Lung (tissue), 12 donors: Measurements from ENCODE around the gene LRP1. TPM values are rescaled to one million over a fixed set of nuclear protein-coding genes. Genes with fewer than 3 reads are reported as not detected.

Experiments used
- ATAC-seq: fragments of 200-7000 bp; cut with Tn5 transposase; one replicate; pipeline ENCODE4 v1.9.1; 2020; ENCODE audit warnings: moderate number of reproducible peaks; ENCODE audit not compliant: insufficient read depth, low FRiP score
- DNase-seq, 3 donors: peaks; one replicate each; pipeline ENCODE4 v3.0.0-alpha.2; 2013 to 2017
- H3K27ac ChIP-seq, 2 donors: one replicate each; pipeline ENCODE4 v1.5.1; 2013; ENCODE audit warnings: mild to moderate bottlenecking in 2 of 2, moderate library complexity in 2 of 2, control low read depth in 1 of 2, inconsistent platforms in 1 of 2, low read depth in 1 of 2, low read length in 1 of 2
- H3K27me3 ChIP-seq, 3 donors: one replicate each; pipeline ENCODE4 v1.5.1; 2013; ENCODE audit warnings: low read length in 2 of 3; ENCODE audit not compliant: control insufficient read depth in 3 of 3, insufficient read depth in 3 of 3
- H3K36me3 ChIP-seq, 4 donors: one replicate each; pipeline ENCODE4 v1.5.1; 2013; ENCODE audit warnings: low read length in 4 of 4, mild to moderate bottlenecking in 1 of 4, moderate library complexity in 1 of 4; ENCODE audit not compliant: control insufficient read depth in 4 of 4, insufficient read depth in 4 of 4
- H3K4me1 ChIP-seq, 5 donors: one replicate each; pipeline ENCODE4 v1.5.1; 2013; ENCODE audit warnings: low read length in 5 of 5, mild to moderate bottlenecking in 2 of 5, moderate library complexity in 1 of 5; ENCODE audit not compliant: control insufficient read depth in 5 of 5, insufficient read depth in 5 of 5
- H3K4me3 ChIP-seq: one replicate; pipeline ENCODE4 v1.5.1; 2013; ENCODE audit warnings: mild to moderate bottlenecking, control low read depth, moderate library complexity
- H3K9ac ChIP-seq, 2 donors: one replicate each; pipeline ENCODE4 v1.5.1; 2013; ENCODE audit warnings: low read length in 2 of 2, control low read depth in 1 of 2; ENCODE audit not compliant: insufficient read depth in 1 of 2
- H3K9me3 ChIP-seq, 4 donors: one replicate each; pipeline ENCODE4 v1.5.1; 2013; ENCODE audit warnings: low read length in 3 of 4, mild to moderate bottlenecking in 1 of 4, moderate library complexity in 1 of 4; ENCODE audit not compliant: control insufficient read depth in 4 of 4, insufficient read depth in 3 of 4
- CTCF ChIP-seq: IDR thresholded peaks from 2 replicates; pipeline ENCODE4 v1.5.1; 2012; ENCODE audit warnings: mild to moderate bottlenecking; ENCODE audit errors: control extremely low read depth, extremely low read depth
- WGBS, 2 donors: extraction: QIAGEN DNeasy Blood & Tissue Kit; methylation state at CpG; one replicate each; pipeline ENCODE4 v1.1.7; 2013; 5-methylcytosine and 5-hydroxymethylcytosine counted together
- polyA plus RNA-seq, 2 donors: library from polyadenylated mRNA; stranded (reverse); fragments of 200-250 nt; gene quantifications; one replicate each; pipeline ENCODE4 v1.2.1, GENCODE V29; 2013
- total RNA-seq, 2 donors: library from RNA; depleted of rRNA in 1 of 2; stranded (reverse); fragments of >200 nt in 1 of 2; gene quantifications; one replicate each; pipeline ENCODE4 v1.2.1, GENCODE V29; 2014 to 2021
- donor health status: control.
- donor health status: control.
- donor health status: Bipolar disorder and iron deficiency.
- donor health status: healthy.
- donor health status: DM: yes; HTN: yes; CAD: no.

LRP1 gene
- total and polyA plus RNA-seq, 4 donors: 52.6 to 338 (median 122) TPM

- no peak for ATAC-seq
- H3K9me3 ChIP-seq: no peaks in the 10 kb centered on the region
- peaks cover 4 to 64% (median 47%) of the 10 kb centered on the region in 3 donors for H3K27me3 ChIP-seq
- H3K9ac ChIP-seq: no peak overlapping the region
- WGBS, 2 donors: 3 to 5% methylated on average over 61 to 63 of the region's 63 CpGs
- DNase-seq: peak; percentile 56 to 68 (median 68)
- no peak for TF ChIP-seq CTCF
- peaks cover 0 to 3% (median 0%) of the 10 kb centered on the region in 4 donors for H3K36me3 ChIP-seq
- H3K4me1 ChIP-seq: peaks cover 0 to 36% (median 12%) of the 10 kb centered on the region in 5 donors
- H3K27ac ChIP-seq: no peak overlapping the region
- H3K4me3 ChIP-seq: no peak overlapping the region
Observed at GRCh38 chr12:57216921-57217879, 88.9 kb downstream of the LRP1 start.

- DNase-seq (peak; percentile 68 to 85 (median 74)), ATAC-seq (no peak)
- Histone ChIP-seq H3K4me1 (peaks cover 0 to 36% (median 12%) of the 10 kb centered on the region in 5 donors), H3K27ac (no peak overlapping the region), H3K9me3 (peaks cover 0 to 1% (median 0%) of the 10 kb centered on the region in 4 donors), H3K36me3 (peaks cover 0 to 2% (median 0%) of the 10 kb centered on the region in 4 donors), H3K4me3 (no peak overlapping the region), H3K27me3 (peaks cover 4 to 74% (median 55%) of the 10 kb centered on the region in 3 donors), H3K9ac (no peak overlapping the region)
- no peak for TF ChIP-seq CTCF
- whole genome bisulfite sequencing, 2 donors: 64 to 75% methylated on average over 5 of the region's 5 CpGs
Observed at GRCh38 chr12:57218030-57218853, 90.0 kb downstream of the LRP1 start.

GRCh38 chr12:57219205-57219992 lies 91.1 kb downstream of the LRP1 start:
- Histone ChIP-seq H3K4me3 (no peak overlapping the region), H3K9ac (no peak overlapping the region), H3K27me3 (peaks cover 4 to 85% (median 66%) of the 10 kb centered on the region in 3 donors), H3K27ac (no peak overlapping the region), H3K4me1 (peaks cover 0 to 33% (median 12%) of the 10 kb centered on the region in 5 donors), H3K36me3 (no peaks in the 10 kb centered on the region), H3K9me3 (peaks cover 0 to 4% (median 0%) of the 10 kb centered on the region in 4 donors)
- peak in 2 of 3 donors; percentile 52 to 58 for DNase-seq
- TF ChIP-seq CTCF: no peak
- WGBS, 2 donors: 48 to 52% methylated on average over 14 of the region's 14 CpGs
- ATAC-seq: no peak
